BLaER1 treated with 17β-estradiol and CSF1 and Interleukin-3, amounts not matched to agents 10 nM and 100 nM (cell line): Measurements from ENCODE around the gene DNAJB6.
A peak's percentile ranks its signal among the peaks of the same experiment; 100 is the strongest.

Source experiments
- H3K27ac ChIP-seq, 11 experiments: shearing (Covaris generic); formaldehyde crosslinking; 2 replicates each; pipeline ENCODE4 v1.8.1; 2022
- H3K27me3 ChIP-seq, 11 experiments: shearing (Covaris generic); formaldehyde crosslinking; 2 replicates each; pipeline ENCODE4 v1.8.1; 2022
- H3K36me3 ChIP-seq, 11 experiments: shearing (Covaris generic); formaldehyde crosslinking; 2 replicates each; pipeline ENCODE4 v1.8.1; 2022
- H3K4me1 ChIP-seq, 10 experiments: shearing (Covaris generic); formaldehyde crosslinking; 2 replicates each; pipeline ENCODE4 v1.8.1; 2022
- H3K4me2 ChIP-seq, 11 experiments: shearing (Covaris generic); formaldehyde crosslinking; 2 replicates each; pipeline ENCODE4 v1.8.1; 2022
- H3K4me3 ChIP-seq, 10 experiments: shearing (Covaris generic); formaldehyde crosslinking; 2 replicates each; pipeline ENCODE4 v1.8.1; 2022
- H3K9ac ChIP-seq, 11 experiments: shearing (Covaris generic); formaldehyde crosslinking; 2 replicates each; pipeline ENCODE4 v1.8.1; 2022
- H3K9me3 ChIP-seq, 11 experiments: shearing (Covaris generic); formaldehyde crosslinking; replicated peaks in 1 of 11; 2 replicates each; pipeline ENCODE4 v1.8.1; 2022
- H4K20me1 ChIP-seq, 11 experiments: shearing (Covaris generic); formaldehyde crosslinking; 2 replicates each; pipeline ENCODE4 v1.8.1; 2022
- Cebpa-rat ChIP-seq, 11 experiments: shearing (Covaris generic); IDR thresholded peaks; 2 replicates each; pipeline ENCODE4 v1.8.1; 2022

The DNAJB6 gene

GRCh38 chr7:157336383-157337315 is at the start of gene DNAJB6:
Gene DNAJB6 (plus strand): TSS chr7:157337004. CDS start chr7:157358573, 21,569 bp downstream.
- no peaks in the 10 kb centered on the region for H3K9me3 ChIP-seq
- peak within 1 kb of the TSS; percentile 90 to 98 (median 96) for H3K27ac ChIP-seq
- peaks cover 68 to 82% (median 76%) of the 10 kb centered on the region in 10 experiments for H3K4me1 ChIP-seq
- H3K4me2 ChIP-seq: peak within 1 kb of the TSS; percentile 91 to 99 (median 96)
- peak within 1 kb of the TSS; percentile 89 to 96 (median 93) for H3K9ac ChIP-seq
- no peak for TF ChIP-seq Cebpa-rat (IDR thresholded peaks at IDR 0.05)
- H3K4me3 ChIP-seq: peak within 1 kb of the TSS; percentile 72 to 96 (median 84)
- H3K36me3 ChIP-seq: peaks cover 0 to 33% (median 14%) of the 10 kb centered on the region in 11 experiments; a peak in 14 of 22 replicates
- no peaks in the 10 kb centered on the region for H3K27me3 ChIP-seq
- H4K20me1 ChIP-seq: peaks cover 43 to 45% (median 44%) of the 10 kb centered on the region in 11 experiments

- no peak overlapping the region for H3K4me3 ChIP-seq
- no peak for TF ChIP-seq Cebpa-rat (IDR thresholded peaks at IDR 0.05)
- H3K9me3 ChIP-seq: no peaks in the 10 kb centered on the region
- no peaks in the 10 kb centered on the region for H3K36me3 ChIP-seq
- no peak overlapping the region for H3K4me2 ChIP-seq
- no peaks in the 10 kb centered on the region for H4K20me1 ChIP-seq
- no peak overlapping the region for H3K27ac ChIP-seq
- H3K9ac ChIP-seq: no peak overlapping the region
- peaks cover 25 to 46% (median 32%) of the 10 kb centered on the region in 10 experiments for H3K4me1 ChIP-seq
- H3K27me3 ChIP-seq: no peaks in the 10 kb centered on the region
These were observed 45.3 kb upstream of the DNAJB6 start for GRCh38 chr7:157291404-157292080.

- 0 out of 22 replicates have a peak overlapping the region, but pooled peaks of 2 of the 11 experiments have one; percentile 2 to 42 for H3K27ac ChIP-seq
- no peak overlapping the region for H3K4me3 ChIP-seq
- no peak overlapping the region for H3K9ac ChIP-seq
- H3K27me3 ChIP-seq: no peaks in the 10 kb centered on the region
- H4K20me1 ChIP-seq: no peaks in the 10 kb centered on the region
- H3K36me3 ChIP-seq: no peaks in the 10 kb centered on the region
- no peaks in the 10 kb centered on the region; a peak in 1 of 22 replicates for H3K9me3 ChIP-seq
- no peak for TF ChIP-seq Cebpa-rat (IDR thresholded peaks at IDR 0.05)
- peak overlapping the region in 1 of 11 experiments; percentile 33; a peak in 1 of 22 replicates for H3K4me2 ChIP-seq
- peaks cover 30 to 53% (median 37%) of the 10 kb centered on the region in 10 experiments for H3K4me1 ChIP-seq
These were observed 44.5 kb upstream of the DNAJB6 start for GRCh38 chr7:157292258-157292657.

- Histone ChIP-seq H3K27me3 (no peaks in the 10 kb centered on the region), H3K4me2 (peak overlapping the region in 1 of 11 experiments; percentile 33; a peak in 3 of 22 replicates), H3K9me3 (no peaks in the 10 kb centered on the region; a peak in 1 of 22 replicates), H3K27ac (peak overlapping the region in 3 of 11 experiments; percentile 2 to 42 (median 14); a peak in 4 of 22 replicates), H4K20me1 (no peaks in the 10 kb centered on the region), H3K4me3 (no peak overlapping the region), H3K4me1 (peaks cover 32 to 57% (median 38%) of the 10 kb centered on the region in 10 experiments), H3K36me3 (no peaks in the 10 kb centered on the region), H3K9ac (no peak overlapping the region)
- TF ChIP-seq Cebpa-rat (IDR thresholded peaks at IDR 0.05): no peak
These were observed 43.9 kb upstream of the DNAJB6 start for GRCh38 chr7:157292770-157293412.

GRCh38 chr7:157293413-157293788 is 43.4 kb upstream of the DNAJB6 start:
- Histone ChIP-seq H3K27ac (peak overlapping the region in 3 of 11 experiments; percentile 2 to 42 (median 14); a peak in 2 of 22 replicates), H3K4me1 (peaks cover 28 to 60% (median 40%) of the 10 kb centered on the region in 10 experiments), H3K27me3 (no peaks in the 10 kb centered on the region), H3K4me2 (no peak overlapping the region), H3K9ac (no peak overlapping the region), H4K20me1 (no peaks in the 10 kb centered on the region), H3K36me3 (no peaks in the 10 kb centered on the region), H3K4me3 (no peak overlapping the region), H3K9me3 (no peaks in the 10 kb centered on the region; a peak in 1 of 22 replicates)
- no peak for TF ChIP-seq Cebpa-rat (IDR thresholded peaks at IDR 0.05)

- H3K36me3 ChIP-seq: no peaks in the 10 kb centered on the region
- no peak overlapping the region for H3K9ac ChIP-seq
- H3K4me3 ChIP-seq: no peak overlapping the region
- no peak overlapping the region; a peak in 1 of 22 replicates for H3K4me2 ChIP-seq
- H3K27ac ChIP-seq: no peak overlapping the region
- no peaks in the 10 kb centered on the region; a peak in 1 of 22 replicates for H3K9me3 ChIP-seq
- H3K27me3 ChIP-seq: no peaks in the 10 kb centered on the region
- no peaks in the 10 kb centered on the region for H4K20me1 ChIP-seq
- peaks cover 28 to 60% (median 41%) of the 10 kb centered on the region in 10 experiments for H3K4me1 ChIP-seq
- no peak for TF ChIP-seq Cebpa-rat (IDR thresholded peaks at IDR 0.05)
These were observed 42.0 kb upstream of the DNAJB6 start for GRCh38 chr7:157294773-157295172.

- TF ChIP-seq Cebpa-rat (IDR thresholded peaks at IDR 0.05): no peak
- peaks cover 28 to 60% (median 41%) of the 10 kb centered on the region in 10 experiments for H3K4me1 ChIP-seq
- H3K9ac ChIP-seq: no peak overlapping the region
- H3K27ac ChIP-seq: peak overlapping the region in 4 of 11 experiments; percentile 4 to 40 (median 16); a peak in 4 of 22 replicates
- H3K27me3 ChIP-seq: no peaks in the 10 kb centered on the region
- peak overlapping the region in 3 of 11 experiments; percentile 18 to 44 (median 30); a peak in 1 of 22 replicates for H3K4me2 ChIP-seq
- H3K4me3 ChIP-seq: no peak overlapping the region
- no peaks in the 10 kb centered on the region for H3K36me3 ChIP-seq
- no peaks in the 10 kb centered on the region; a peak in 1 of 22 replicates for H3K9me3 ChIP-seq
- no peaks in the 10 kb centered on the region for H4K20me1 ChIP-seq
These were observed 41.5 kb upstream of the DNAJB6 start for GRCh38 chr7:157295338-157295737.

GRCh38 chr7:157297185-157297584 is 39.6 kb upstream of the DNAJB6 start:
- peak overlapping the region in 4 of 11 experiments; percentile 35 to 42 (median 36); a peak in 5 of 22 replicates for H3K27ac ChIP-seq
- H3K27me3 ChIP-seq: no peaks in the 10 kb centered on the region
- no peaks in the 10 kb centered on the region for H4K20me1 ChIP-seq
- H3K9ac ChIP-seq: peak overlapping the region in 1 of 11 experiments; percentile 4; a peak in 1 of 22 replicates
- peaks cover 44 to 74% (median 57%) of the 10 kb centered on the region in 10 experiments for H3K4me1 ChIP-seq
- no peaks in the 10 kb centered on the region for H3K36me3 ChIP-seq
- H3K4me2 ChIP-seq: peak overlapping the region in 9 of 11 experiments; percentile 10 to 98 (median 37); a peak in 14 of 22 replicates
- no peak overlapping the region for H3K4me3 ChIP-seq
- H3K9me3 ChIP-seq: no peaks in the 10 kb centered on the region; a peak in 1 of 22 replicates
- no peak for TF ChIP-seq Cebpa-rat (IDR thresholded peaks at IDR 0.05)
